HepG2 (cell line): ENCODE results near the gene ZBTB7B. TPM values are rescaled to one million over a fixed set of nuclear protein-coding genes. Genes with fewer than 3 reads are reported as not detected.

ENCODE experiments used
- ATAC-seq: fragments of 200-7000 bp; cut with Tn5 transposase; 3 replicates; pipeline ENCODE4 v1.9.1; 2020; ENCODE audit warnings: mild to moderate bottlenecking, moderate library complexity
- BruUV-seq: library from RNA; stranded (reverse); fragments of 400-500 nt; replicated peaks from 2 replicates; lab custom pipeline; 2021; lab: Mats Ljungman, UMichigan
- CTCF ChIA-PET: fragments of 300-600 bp; formaldehyde crosslinking; extraction: SDS; loops from one replicate; lab custom pipeline; 2021; ENCODE audit warnings: low total read pairs, inconsistent platforms, low intra/inter-chr PET ratio; lab: Yijun Ruan, JAX
- POLR2A ChIA-PET: fragments of 350-600 bp; sonication (Branson Sonifier 250); formaldehyde crosslinking; loops from one replicate; lab custom pipeline; 2020; ENCODE audit warnings: antibody characterized with exemption, inconsistent platforms; lab: Yijun Ruan, JAX
- DNase-seq: peaks from one replicate; pipeline ENCODE4 v3.0.0-alpha.2; 2015; ENCODE audit warnings: low spot score
- FAIRE-seq: peaks from 3 replicates; lab custom pipeline; 2011; peaks lifted over from hg19 to GRCh38; lab: Jason Lieb, UNC
- H2AFZ ChIP-seq: one replicate; pipeline ENCODE4 v1.6.1; 2011; ENCODE audit warnings: low read length, inconsistent platforms
- H3K27ac ChIP-seq: fragments of 300-600 bp; 3 replicates; pipeline ENCODE4 v1.8.0; 2011; ENCODE audit warnings: mixed run types, mild to moderate bottlenecking, mixed read lengths, low read length, inconsistent platforms; ENCODE audit not compliant: insufficient read depth; ENCODE audit errors: extremely low read length
- H3K27me3 ChIP-seq, 2 experiments: fragments of 200-600 bp in 1 of 2; 2 replicates in 1 of 2; 3 replicates in 1 of 2; pipeline versions ENCODE4 v1.6.0 to v1.8.0; 2011; ENCODE audit warnings: low read length in 2 of 2, mild to moderate bottlenecking in 2 of 2, moderate library complexity in 2 of 2, inconsistent platforms in 1 of 2; ENCODE audit not compliant: insufficient read depth in 2 of 2, control insufficient read depth in 1 of 2
- H3K36me3 ChIP-seq, 2 experiments: fragments of 200-600 bp in 1 of 2; replicated peaks in 1 of 2; 2 replicates in 1 of 2; 3 replicates in 1 of 2; pipeline versions ENCODE4 v1.5.1 to v1.8.0; 2011; ENCODE audit warnings: low read length in 2 of 2, inconsistent platforms in 1 of 2; ENCODE audit not compliant: insufficient read depth in 2 of 2, control insufficient read depth in 1 of 2
- H3K4me1 ChIP-seq: 2 replicates; pipeline ENCODE4 v1.5.1; 2012; ENCODE audit warnings: low read length, inconsistent platforms; ENCODE audit not compliant: insufficient read depth
- H3K4me2 ChIP-seq: 2 replicates; pipeline ENCODE4 v1.6.0; 2011; ENCODE audit warnings: low read depth, low read length, inconsistent platforms
- H3K4me3 ChIP-seq, 3 experiments: fragments of 200-600 bp in 1 of 3; sonication (generic), shearing (Covaris generic) in 1 of 3; replicated peaks in 1 of 3; 2 replicates each; pipeline ENCODE4 v1.5.1; 2011 to 2016; ENCODE audit warnings: low read length in 3 of 3, inconsistent platforms in 2 of 3, low read depth in 2 of 3, mild to moderate bottlenecking in 2 of 3, control low read depth in 1 of 3, mixed read lengths in 1 of 3; ENCODE audit not compliant: insufficient read depth in 1 of 3
- H3K79me2 ChIP-seq: one replicate; pipeline ENCODE4 v1.6.1; 2011; ENCODE audit warnings: low read length, inconsistent platforms; ENCODE audit not compliant: insufficient read depth
- H3K9ac ChIP-seq: 2 replicates; pipeline ENCODE4 v1.6.0; 2011; ENCODE audit warnings: mild to moderate bottlenecking, low read depth, low read length, inconsistent platforms; ENCODE audit not compliant: insufficient read depth
- H3K9me3 ChIP-seq: 2 replicates; pipeline ENCODE4 v1.5.1; 2012; ENCODE audit warnings: mild to moderate bottlenecking, low read length
- H4K20me1 ChIP-seq: 2 replicates; pipeline ENCODE4 v1.6.0; 2011; ENCODE audit warnings: inconsistent platforms, mild to moderate bottlenecking, low read length, moderate library complexity; ENCODE audit not compliant: insufficient read depth
- ESRRA ChIP-seq: sonication (generic); formaldehyde crosslinking; IDR thresholded peaks from 2 replicates; pipeline ENCODE4 v1.5.1; 2020; ENCODE audit warnings: mild to moderate bottlenecking, low read depth, missing genetic modification reagents
- HOXA7 ChIP-seq: sonication (generic); formaldehyde crosslinking; IDR thresholded peaks from 2 replicates; pipeline ENCODE4 v1.8.1; 2022; ENCODE audit warnings: mild to moderate bottlenecking, missing genetic modification reagents, moderate library complexity
- KAT7 ChIP-seq: IDR thresholded peaks from 2 replicates; pipeline ENCODE4 v1.6.1; 2018; ENCODE audit warnings: borderline replicate concordance, missing compliant biosample characterization
- NONO ChIP-seq, 2 experiments: fragments of 450-650 bp in 1 of 2; sonication (generic) in 1 of 2; formaldehyde crosslinking in 1 of 2; IDR thresholded peaks in 1 of 2; conservative IDR thresholded peaks in 1 of 2; 2 replicates each; pipeline versions ENCODE4 v1.6.1 to v1.8.0; 2017 to 2022; ENCODE audit warnings: mild to moderate bottlenecking in 1 of 2, missing genetic modification reagents in 1 of 2, moderate library complexity in 1 of 2
- PHF20 ChIP-seq: sonication (generic); formaldehyde crosslinking; IDR thresholded peaks from 2 replicates; pipeline ENCODE4 v1.5.0; 2020; ENCODE audit warnings: mild to moderate bottlenecking, missing genetic modification reagents
- ZBTB8A ChIP-seq: sonication (generic); formaldehyde crosslinking; IDR thresholded peaks from 2 replicates; pipeline ENCODE4 v1.4.0; 2020; ENCODE audit warnings: mild to moderate bottlenecking, low read depth, missing genetic modification reagents, borderline replicate concordance
- ZNF746 ChIP-seq: sonication (generic); formaldehyde crosslinking; IDR thresholded peaks from 2 replicates; pipeline ENCODE4 v1.8.0; 2022; ENCODE audit warnings: mild to moderate bottlenecking, missing genetic modification reagents
- ZSCAN9 ChIP-seq: IDR thresholded peaks from 2 replicates; pipeline ENCODE4 v1.6.1; 2016; ENCODE audit warnings: borderline replicate concordance
- WGBS: methylation state at CpG from one replicate; pipeline ENCODE4 v1.1.6; 2017; ENCODE audit warnings: low lambda C conversion rate; 5-methylcytosine and 5-hydroxymethylcytosine counted together
- in situ Hi-C: cut with HindIII; loops from 2 replicates; pipeline ENCODE4 v1.10.0; 2017; ENCODE audit warnings: low pct_unique_long_range_greater_than_20kb; ENCODE audit not compliant: extremely low pct_ligation_motif_present
- intact Hi-C: fragments of 100-400 bp; cut with micrococcal nuclease; formaldehyde crosslinking; loops from one replicate; pipeline ENCODE4 v1.10.0; 2022; ENCODE audit not compliant: unreplicated experiment
- polyA plus RNA-seq, 8 experiments: library from polyadenylated mRNA; depleted of rRNA in 3 of 8; stranded (reverse) in 7 of 8; unstranded in 1 of 8; fragments of >200 nt; fragmentation: Illumina TruSeq in 4 of 8; extraction: Trizol in 4 of 8; gene quantifications; 2 replicates each; pipeline versions ENCODE4 v1.2.1 to v1.2.3, GENCODE V29; 2011 to 2016; ENCODE audit warnings: low read depth in 4 of 8, missing spikeins in 1 of 8, mixed read lengths in 1 of 8; ENCODE audit not compliant: insufficient read depth in 1 of 8
- total RNA-seq, 5 experiments: library from RNA; depleted of rRNA; stranded (reverse); fragments of >200 nt; fragmentation: Illumina TruSeq; extraction: Trizol; gene quantifications; 2 replicates each; pipeline ENCODE4 v1.2.3, GENCODE V29; 2016; ENCODE audit warnings: low read depth in 1 of 5
- TF ChIP-seq, protein P1 (sequence below): sonication (generic); formaldehyde crosslinking; IDR thresholded peaks from 2 replicates; pipeline ENCODE4 v1.4.0; 2020; ENCODE audit warnings: missing genetic modification reagents
- TF ChIP-seq, protein P2 (sequence below): sonication (generic); formaldehyde crosslinking; IDR thresholded peaks from 2 replicates; pipeline ENCODE4 v1.5.0; 2020; ENCODE audit warnings: mild to moderate bottlenecking, missing genetic modification reagents
- TF ChIP-seq, protein P3 (sequence below): sonication (generic); formaldehyde crosslinking; IDR thresholded peaks from 2 replicates; pipeline ENCODE4 v1.4.0; 2020; ENCODE audit warnings: mild to moderate bottlenecking, low read depth, missing genetic modification reagents
- TF ChIP-seq, protein P4 (sequence below): IDR thresholded peaks from 2 replicates; pipeline ENCODE4 v1.6.1; 2016; ENCODE audit warnings: missing compliant biosample characterization, missing genetic modification reagents, borderline replicate concordance
- TF ChIP-seq, protein P5 (sequence below): sonication (generic); formaldehyde crosslinking; IDR thresholded peaks from 2 replicates; pipeline ENCODE4 v1.4.0; 2020; ENCODE audit warnings: missing genetic modification reagents

The ZBTB7B gene
- total and polyA plus RNA-seq, 2 of the 13 experiments (the other 11 are each of a cell fraction or from before 2014, with no cell fraction given), result 15.5 to 17.5 TPM

DNA sequence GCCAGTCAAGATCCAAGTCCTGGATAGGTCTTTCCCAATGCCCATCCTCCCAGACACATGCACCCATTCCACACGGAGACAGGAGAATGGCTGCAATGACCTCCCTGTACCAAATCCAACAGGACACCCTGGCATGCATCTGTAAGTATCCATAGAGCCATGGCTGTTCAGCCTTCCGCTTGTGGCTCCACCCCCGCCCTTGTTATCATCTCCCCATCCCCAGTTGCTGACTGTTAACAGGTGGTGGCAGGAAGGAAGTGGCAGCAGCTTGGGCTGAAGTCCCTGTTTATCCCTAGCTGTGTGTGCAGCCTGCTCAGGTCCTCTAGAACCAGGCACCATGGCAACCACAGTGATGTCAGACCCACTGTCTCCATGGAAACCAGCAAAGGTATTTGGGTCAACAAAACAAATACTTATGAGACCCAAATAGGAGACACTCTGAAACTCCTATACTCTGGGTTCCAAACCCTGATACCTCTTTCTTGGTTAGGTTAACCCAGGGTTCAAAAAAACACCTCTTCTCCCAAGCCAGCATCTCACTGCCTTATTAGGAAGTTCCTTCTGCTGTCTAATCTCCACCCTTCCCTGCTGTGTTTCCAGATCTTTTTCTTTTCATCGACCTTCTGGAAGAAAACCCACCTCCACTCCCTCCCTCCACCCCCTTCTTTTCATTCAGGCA lies 47.4 kb upstream of the ZBTB7B start:
- Histone ChIP-seq H3K27ac (peak overlapping the region; percentile 96), H3K9ac (peak overlapping the region; percentile 89), H3K79me2 (no peaks in the 10 kb centered on the region), H3K4me3 (peak overlapping the region; percentile 61 to 72 (median 69)), H3K9me3 (no peaks in the 10 kb centered on the region), H3K4me1 (peaks cover 48% of the 10 kb centered on the region), H2AFZ (no peak overlapping the region), H3K36me3 (peaks cover 5 to 20% of the 10 kb centered on the region in 2 experiments; a peak in 4 of 5 replicates), H3K4me2 (peak overlapping the region; percentile 95), H3K27me3 (no peaks in the 10 kb centered on the region; a peak in 1 of 5 replicates), H4K20me1 (no peaks in the 10 kb centered on the region)
- ATAC-seq (peak; percentile 80), FAIRE-seq (peak; percentile 42), DNase-seq (peak; percentile 77)
- BruUV-seq, result TSS peak; percentile 34
- CTCF ChIA-PET, result interaction anchor here (2.0 kb wide), 1 partner anchor 62 kb away, joined by 8 read pairs; no protein-coding TSS in a partner anchor
- intact Hi-C loops (no loop called here), in situ Hi-C loops (no loop called here)
- WGBS, result 15% methylated on average over 4 of the region's 4 CpGs
- POLR2A ChIA-PET, result interaction anchor here (0.6 to 4.1 kb wide), 17 partner anchors 9 to 238 kb away, joined by 3 to 91 read pairs (median 5); partner anchors contain the start of genes ADAM15, CKS1B, EFNA4 and FLAD1
- TF ChIP-seq, protein P1, sequence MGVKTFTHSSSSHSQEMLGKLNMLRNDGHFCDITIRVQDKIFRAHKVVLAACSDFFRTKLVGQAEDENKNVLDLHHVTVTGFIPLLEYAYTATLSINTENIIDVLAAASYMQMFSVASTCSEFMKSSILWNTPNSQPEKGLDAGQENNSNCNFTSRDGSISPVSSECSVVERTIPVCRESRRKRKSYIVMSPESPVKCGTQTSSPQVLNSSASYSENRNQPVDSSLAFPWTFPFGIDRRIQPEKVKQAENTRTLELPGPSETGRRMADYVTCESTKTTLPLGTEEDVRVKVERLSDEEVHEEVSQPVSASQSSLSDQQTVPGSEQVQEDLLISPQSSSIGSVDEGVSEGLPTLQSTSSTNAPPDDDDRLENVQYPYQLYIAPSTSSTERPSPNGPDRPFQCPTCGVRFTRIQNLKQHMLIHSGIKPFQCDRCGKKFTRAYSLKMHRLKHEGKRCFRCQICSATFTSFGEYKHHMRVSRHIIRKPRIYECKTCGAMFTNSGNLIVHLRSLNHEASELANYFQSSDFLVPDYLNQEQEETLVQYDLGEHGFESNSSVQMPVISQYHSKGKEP (CRISPR knock-in tag), result no peak
- no peak for TF ChIP-seq ZBTB8A (CRISPR knock-in tag)
- TF ChIP-seq, protein P2, sequence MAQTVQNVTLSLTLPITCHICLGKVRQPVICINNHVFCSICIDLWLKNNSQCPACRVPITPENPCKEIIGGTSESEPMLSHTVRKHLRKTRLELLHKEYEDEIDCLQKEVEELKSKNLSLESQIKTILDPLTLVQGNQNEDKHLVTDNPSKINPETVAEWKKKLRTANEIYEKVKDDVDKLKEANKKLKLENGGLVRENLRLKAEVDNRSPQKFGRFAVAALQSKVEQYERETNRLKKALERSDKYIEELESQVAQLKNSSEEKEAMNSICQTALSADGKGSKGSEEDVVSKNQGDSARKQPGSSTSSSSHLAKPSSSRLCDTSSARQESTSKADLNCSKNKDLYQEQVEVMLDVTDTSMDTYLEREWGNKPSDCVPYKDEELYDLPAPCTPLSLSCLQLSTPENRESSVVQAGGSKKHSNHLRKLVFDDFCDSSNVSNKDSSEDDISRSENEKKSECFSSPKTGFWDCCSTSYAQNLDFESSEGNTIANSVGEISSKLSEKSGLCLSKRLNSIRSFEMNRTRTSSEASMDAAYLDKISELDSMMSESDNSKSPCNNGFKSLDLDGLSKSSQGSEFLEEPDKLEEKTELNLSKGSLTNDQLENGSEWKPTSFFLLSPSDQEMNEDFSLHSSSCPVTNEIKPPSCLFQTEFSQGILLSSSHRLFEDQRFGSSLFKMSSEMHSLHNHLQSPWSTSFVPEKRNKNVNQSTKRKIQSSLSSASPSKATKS (CRISPR knock-in tag), result no peak
- TF ChIP-seq ESRRA, result no peak
- no peak for TF ChIP-seq ZSCAN9
- no peak for TF ChIP-seq HOXA7
- TF ChIP-seq, protein P3, sequence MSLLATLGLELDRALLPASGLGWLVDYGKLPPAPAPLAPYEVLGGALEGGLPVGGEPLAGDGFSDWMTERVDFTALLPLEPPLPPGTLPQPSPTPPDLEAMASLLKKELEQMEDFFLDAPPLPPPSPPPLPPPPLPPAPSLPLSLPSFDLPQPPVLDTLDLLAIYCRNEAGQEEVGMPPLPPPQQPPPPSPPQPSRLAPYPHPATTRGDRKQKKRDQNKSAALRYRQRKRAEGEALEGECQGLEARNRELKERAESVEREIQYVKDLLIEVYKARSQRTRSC (CRISPR knock-in tag), result no peak
- no peak for TF ChIP-seq ZNF746 (CRISPR knock-in tag)
- no peak for TF ChIP-seq PHF20 (CRISPR knock-in tag)
- TF ChIP-seq KAT7 (CRISPR knock-in tag), result no peak
- no peak for TF ChIP-seq NONO (IDR thresholded peaks at IDR 0.05)
- TF ChIP-seq NONO (CRISPR knock-in tag; conservative IDR thresholded peaks at IDR 0.05), result no peak
- TF ChIP-seq, protein P4, sequence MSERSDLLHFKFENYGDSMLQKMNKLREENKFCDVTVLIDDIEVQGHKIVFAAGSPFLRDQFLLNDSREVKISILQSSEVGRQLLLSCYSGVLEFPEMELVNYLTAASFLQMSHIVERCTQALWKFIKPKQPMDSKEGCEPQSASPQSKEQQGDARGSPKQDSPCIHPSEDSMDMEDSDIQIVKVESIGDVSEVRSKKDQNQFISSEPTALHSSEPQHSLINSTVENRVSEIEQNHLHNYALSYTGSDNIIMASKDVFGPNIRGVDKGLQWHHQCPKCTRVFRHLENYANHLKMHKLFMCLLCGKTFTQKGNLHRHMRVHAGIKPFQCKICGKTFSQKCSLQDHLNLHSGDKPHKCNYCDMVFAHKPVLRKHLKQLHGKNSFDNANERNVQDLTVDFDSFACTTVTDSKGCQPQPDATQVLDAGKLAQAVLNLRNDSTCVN (CRISPR knock-in tag), result no peak
- TF ChIP-seq, protein P5, sequence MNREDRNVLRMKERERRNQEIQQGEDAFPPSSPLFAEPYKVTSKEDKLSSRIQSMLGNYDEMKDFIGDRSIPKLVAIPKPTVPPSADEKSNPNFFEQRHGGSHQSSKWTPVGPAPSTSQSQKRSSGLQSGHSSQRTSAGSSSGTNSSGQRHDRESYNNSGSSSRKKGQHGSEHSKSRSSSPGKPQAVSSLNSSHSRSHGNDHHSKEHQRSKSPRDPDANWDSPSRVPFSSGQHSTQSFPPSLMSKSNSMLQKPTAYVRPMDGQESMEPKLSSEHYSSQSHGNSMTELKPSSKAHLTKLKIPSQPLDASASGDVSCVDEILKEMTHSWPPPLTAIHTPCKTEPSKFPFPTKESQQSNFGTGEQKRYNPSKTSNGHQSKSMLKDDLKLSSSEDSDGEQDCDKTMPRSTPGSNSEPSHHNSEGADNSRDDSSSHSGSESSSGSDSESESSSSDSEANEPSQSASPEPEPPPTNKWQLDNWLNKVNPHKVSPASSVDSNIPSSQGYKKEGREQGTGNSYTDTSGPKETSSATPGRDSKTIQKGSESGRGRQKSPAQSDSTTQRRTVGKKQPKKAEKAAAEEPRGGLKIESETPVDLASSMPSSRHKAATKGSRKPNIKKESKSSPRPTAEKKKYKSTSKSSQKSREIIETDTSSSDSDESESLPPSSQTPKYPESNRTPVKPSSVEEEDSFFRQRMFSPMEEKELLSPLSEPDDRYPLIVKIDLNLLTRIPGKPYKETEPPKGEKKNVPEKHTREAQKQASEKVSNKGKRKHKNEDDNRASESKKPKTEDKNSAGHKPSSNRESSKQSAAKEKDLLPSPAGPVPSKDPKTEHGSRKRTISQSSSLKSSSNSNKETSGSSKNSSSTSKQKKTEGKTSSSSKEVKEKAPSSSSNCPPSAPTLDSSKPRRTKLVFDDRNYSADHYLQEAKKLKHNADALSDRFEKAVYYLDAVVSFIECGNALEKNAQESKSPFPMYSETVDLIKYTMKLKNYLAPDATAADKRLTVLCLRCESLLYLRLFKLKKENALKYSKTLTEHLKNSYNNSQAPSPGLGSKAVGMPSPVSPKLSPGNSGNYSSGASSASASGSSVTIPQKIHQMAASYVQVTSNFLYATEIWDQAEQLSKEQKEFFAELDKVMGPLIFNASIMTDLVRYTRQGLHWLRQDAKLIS (CRISPR knock-in tag), result no peak
